NCI-H2171 (cell line): ENCODE results near the gene ADI1.
"Not testable (repeated sequence)": the region's sequence is repeated elsewhere in the genome, so short reads cannot be mapped to it uniquely, and the experiment has no call there.

ENCODE experiments used
- DNase-seq: peaks from one replicate; lab custom pipeline; 2025; lab: John Stamatoyannopoulos, UW

The ADI1 gene

DNA sequence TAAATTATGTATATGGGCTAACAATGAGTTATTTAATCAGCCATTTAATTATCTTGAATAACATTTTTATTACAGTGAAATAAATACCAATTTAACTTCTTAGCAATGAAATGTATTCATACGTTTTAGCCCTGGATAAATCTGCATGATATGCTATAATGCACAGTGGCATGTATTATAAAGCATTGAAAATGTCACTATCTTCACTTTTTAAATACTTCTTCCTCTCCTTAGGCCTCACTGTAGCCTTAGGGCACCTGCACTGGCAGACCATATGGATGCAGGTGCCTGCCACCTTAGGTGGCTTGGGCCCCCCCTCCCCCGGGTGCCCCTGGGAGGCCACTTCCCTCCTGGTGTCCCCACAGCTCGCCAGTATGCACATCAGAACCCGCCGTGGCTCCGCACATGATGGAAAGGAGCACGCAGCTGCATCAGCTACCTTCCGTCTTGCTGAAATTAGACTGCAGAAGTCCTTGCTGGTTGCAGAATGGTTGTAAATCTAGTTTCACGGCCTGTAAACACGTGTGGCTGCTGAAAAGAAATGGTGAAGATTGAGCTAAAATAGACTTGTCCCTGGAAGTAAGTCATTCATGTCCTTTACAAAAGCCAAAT, 56.7 kb downstream of the ADI1 start:
- DNase-seq = no peak

DNA sequence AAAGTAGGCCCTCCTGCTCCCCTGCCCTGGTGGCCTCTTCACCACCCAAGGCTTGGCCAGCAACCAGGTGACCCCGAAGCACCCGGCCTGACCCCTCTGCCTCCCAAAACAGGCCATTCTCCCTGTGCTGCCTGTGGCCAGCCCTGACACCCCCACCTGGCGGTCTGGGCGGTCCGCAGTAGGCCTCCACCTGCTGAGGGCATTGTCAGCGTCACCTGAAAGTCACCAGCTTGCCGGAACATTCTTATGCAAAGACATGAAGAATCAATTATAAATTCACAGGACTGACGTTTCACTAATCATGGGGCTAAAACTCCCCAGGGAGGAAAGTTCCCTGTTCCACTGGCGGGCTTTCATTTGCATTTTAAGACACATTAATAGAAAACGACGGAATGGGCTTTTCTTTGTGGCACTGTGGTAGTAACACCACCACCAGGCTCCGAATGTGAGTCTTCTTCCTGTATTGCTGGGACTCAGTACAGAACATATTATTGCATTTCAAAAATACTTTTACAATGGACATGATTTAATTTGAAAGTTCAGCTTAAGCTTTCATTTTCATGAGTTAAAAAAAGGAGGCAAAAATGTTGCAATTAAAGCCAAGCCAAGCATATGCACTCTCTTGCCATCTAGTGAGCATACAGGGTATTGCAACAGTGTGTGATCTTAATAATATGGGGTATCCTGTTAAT, 57.4 kb downstream of the ADI1 start:
- DNase-seq = peak; percentile 30

DNA sequence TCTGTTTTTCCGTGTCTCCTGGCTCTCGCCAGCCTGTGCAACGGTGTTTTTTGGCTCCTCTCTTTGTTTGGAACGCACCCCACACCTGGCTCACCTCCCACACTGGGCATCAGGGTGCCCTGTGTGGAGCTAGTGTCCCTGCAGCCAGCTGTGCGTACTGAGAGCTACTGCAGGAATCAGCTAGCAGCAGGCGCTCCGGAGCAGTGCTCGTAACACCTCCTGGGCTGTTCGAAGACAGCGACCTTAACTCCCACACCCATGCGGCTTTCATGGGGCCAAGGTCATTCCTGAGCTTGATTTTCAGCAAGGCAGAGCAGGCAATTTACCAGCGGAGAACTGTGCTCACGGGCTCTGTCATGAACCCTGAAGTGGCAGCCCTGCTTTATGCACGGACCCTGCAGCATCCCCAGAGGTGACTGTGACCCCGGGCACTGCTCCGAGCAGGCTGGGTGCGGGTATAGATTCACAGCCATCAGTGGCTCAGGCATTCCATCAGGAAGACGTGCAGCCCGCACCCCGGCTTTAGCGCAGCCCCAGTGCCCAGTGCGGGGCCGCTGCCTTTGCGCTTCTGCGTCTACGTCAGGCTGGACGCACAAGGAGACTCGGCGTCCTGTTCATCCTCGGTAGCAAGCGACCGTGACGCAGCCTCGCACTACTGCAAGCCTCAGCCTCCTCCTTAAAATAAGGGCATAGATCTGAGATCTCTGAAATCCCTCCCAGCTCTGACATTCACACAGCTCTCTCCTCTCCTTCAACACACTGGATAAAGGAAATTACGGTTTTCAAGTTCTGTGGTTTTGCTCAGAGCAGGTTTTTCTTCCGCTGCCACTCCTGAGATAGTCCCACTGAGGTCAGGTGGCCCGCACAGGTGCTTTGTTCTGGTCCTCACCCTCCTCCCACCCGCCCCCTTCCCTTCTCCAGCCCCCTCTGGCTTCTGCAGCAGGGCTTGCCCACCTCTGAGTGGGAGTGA, 58.2 kb downstream of the ADI1 start:
- DNase-seq = no peak

DNA sequence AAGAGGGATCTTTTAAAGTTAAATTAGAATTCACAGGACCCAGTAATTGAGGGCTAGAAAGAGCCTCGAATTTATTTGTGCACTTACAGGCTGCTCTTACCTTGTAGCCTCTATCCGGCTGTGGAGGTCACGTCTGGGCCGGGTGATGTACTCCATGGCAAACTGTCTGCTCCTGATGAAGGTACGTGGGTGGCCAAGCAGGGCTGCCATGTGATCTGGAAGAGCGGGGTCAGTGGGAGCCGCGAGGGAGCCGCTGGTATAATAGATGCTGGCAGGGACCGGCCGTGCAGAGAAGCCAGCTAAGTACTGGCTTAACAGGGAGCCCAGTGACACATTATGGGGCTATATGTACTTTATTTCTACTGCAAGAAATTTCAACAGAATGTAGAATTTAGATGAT, 59.2 kb downstream of the ADI1 start:
- DNase-seq = no peak

DNA sequence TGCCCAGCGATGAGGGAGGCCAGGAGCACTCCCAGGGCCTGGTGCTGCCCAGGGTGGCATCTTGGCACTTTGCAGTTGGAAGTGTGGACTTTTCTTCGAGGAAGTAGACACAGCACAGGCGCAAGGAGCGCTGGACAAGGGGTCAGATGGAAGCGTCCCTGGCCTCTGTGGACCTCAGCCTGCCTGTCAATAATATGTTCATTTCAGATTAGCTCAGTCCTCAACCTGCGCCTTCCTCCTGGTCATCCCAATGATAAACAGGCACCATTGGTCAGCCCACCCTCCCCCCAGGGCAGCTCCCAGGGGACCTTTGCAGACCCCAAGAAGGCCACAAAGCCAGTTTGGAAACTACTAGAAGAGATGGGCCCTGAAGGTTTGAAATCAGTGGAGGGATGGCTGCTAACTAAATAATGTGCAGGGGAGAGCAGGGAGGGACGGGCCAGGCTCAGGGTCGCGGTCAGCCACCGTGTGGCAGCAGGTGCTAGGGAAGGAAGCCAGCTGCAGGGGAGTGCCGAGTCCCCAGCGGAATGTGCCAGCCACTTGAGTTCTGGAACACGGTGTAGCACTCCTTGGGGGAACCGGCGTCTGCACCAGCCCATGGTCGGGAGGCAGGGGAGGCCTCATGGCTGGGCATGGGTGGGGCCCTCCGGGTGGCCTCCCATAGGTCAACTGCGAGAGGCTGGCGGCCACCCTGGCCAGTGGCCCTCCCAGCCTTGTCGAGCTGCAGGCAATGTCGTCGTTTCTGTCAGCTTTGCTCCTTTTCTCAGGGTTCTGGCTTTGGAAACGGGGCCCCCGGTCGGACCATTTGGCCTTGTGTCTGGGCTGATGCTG, 59.9 kb downstream of the ADI1 start:
- no peak for DNase-seq

DNA sequence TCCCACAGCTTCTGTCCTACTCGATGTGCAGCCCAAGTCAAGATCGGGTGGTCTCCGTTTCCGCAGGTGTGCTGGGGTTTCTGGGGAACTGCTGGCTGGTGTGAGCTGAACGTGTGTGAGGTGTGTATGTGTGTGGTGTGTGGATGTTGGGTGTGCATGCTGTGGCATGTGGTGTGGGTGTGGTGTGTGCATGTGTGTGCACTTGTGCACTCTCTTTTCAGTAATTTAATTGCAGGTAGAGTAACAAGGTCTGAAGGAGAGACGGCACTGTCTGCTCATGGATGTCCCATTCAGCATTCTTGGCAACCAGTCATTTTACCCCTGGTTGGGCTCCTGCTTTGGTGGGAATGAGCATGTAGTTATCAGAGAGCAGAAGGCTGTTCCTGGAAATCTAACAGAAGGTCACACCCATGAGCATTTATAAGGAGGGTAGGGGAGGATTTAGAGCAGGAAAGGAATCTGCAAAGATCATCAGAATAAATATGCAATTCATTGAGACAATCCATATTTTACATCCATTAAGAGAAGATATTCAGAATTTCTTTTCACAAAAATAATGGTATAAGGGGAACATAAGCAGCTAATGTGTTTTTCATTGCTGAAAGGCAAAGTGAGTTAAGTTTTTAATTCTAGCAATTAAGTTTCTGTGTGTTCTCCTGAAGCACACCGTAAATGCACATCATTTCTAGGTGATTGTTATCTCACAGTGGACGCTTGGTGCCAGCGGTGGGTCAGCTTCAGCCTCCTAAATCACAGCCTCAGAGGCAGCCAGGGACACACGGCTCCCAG, 60.7 kb downstream of the ADI1 start:
- DNase-seq = no peak

DNA sequence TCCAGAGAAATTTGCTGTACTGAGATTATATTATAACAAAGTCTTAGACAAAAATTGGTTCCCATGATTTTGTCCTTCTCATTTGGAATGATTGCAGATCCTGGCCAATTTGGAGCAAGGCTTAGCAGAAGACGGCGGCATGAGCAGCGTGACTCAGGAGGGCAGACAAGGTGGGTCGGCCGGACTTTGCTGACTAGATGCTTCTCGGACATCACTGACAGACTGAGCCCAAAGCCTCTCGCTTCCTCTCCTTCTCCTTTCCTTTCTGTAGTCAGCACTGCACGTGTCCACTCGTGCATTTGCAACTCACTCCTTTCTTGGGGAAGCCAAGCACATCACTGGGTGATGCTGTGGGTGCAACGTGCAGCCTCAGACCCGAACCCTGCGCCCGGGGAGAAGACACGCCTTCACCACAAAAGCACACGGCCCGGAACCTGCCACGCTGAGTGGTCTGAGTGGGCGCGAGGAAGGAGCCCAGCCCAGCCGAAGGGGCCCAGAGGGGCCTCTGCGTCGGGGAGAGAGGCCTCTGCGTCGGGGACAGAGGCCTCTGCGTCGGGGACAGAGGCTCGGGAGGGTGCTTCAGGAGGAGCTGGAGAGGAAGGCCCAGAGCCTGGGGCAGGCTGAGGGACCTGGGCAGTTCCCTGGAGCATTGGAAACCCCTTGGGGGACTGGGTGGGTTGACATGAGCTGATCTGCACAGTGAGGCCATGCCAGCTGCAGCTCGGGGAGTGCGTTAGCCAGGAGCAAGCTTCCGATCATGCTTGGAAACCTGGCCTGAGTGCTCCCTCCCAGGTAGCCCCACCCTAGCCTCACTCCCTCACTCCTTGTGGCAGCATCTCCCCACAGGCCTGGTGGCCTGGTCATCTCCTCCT, 61.6 kb downstream of the ADI1 start:
- no peak for DNase-seq

DNA sequence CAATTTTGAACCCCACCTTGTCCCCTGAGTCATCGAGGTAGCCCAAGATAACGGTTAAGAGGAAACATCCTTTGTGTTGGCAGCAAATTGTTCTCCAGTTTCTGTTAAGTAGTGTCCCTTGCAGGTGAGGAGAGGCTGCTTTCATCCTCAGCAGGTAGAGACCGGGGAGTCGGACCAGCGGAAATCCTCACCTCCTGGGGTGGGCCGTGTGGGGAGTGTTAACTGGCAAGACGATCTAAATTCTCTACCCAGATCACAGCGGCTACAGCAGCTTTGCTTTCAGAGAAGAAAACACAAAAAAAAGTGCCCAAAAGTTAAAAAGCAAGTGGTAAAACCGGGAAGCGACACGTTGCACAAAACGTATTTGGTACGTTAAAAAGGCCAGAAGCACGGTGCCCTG, 63.2 kb downstream of the ADI1 start:
- no peak for DNase-seq

DNA sequence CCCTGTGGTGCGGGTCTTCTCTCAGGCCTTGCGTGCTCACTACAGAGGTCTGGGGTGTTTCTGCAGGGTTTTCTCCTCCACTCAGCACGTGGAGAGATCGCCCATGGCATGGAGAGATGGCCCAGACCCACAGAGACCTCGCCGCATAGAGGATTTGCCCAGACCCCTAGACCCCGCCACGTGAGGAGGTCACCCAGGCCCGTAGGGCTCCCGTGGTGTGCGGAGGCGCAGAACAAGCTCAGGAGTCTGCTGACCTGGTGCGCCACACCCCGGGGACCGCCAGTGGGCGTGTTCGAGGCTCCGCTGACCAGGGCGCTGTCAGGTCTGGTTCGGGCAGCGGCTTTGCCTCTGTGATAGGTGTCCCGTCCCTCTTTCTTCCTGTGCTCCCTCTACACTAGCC, 64.5 kb downstream of the ADI1 start:
- no peak for DNase-seq

DNA sequence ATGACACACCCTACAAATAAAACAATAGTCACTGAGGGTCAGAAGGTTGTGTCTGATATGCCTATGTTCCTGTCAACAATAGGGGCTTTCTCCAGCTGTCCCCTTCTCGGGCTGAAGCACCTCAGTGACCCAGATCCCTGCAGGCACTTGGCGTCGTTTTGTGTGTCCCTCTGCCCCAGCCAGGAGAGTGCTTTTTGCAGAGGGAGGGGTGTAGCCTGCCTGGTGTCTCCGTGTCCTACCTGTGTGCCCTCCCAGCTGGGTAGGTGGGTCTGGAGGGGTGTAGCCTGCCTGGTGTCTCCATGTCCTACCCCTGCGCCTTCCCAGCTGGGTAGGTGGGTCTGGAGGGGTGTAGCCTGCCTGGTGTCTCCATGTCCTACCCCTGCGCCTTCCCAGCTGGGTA, 65.3 kb downstream of the ADI1 start:
- not testable (repeated sequence) for DNase-seq

DNA sequence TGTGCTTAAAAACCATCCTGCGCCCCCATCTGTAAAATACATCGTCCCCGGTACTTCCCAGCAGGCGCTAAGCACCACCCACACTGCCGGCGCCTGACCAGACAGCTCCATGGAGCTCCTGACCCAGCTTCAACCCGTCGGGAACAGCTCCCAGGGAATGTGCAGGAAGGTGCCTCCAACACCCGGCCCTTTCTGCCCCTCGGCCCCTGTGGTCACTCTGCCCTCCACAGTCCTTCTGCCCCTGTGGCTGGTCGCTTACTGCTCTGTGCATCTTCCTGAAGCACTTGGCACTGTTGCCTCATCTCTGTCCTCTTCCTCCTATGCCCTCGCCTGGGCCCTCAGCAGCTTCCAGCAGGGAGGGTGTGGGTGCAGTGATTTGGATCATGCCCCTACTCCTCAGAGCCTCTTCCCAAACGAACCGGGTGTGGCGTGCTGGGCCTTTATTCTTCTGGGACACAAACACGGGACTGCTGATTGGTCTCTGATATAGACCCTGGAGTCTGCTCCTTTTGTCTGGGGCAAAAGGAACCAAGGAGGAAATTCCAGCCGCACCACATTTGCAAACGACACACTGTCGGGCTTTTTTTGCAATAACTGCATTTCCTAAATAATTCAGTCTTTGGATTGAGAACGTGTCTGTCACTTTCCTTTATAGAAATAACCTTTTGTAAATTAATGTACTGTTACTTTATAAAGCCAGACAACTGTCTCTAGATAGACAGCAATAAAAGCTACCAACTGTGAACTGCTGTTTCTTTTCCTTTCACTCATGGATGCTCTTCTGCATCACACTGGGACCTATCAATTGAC, 65.9 kb downstream of the ADI1 start:
- DNase-seq = no peak

DNA sequence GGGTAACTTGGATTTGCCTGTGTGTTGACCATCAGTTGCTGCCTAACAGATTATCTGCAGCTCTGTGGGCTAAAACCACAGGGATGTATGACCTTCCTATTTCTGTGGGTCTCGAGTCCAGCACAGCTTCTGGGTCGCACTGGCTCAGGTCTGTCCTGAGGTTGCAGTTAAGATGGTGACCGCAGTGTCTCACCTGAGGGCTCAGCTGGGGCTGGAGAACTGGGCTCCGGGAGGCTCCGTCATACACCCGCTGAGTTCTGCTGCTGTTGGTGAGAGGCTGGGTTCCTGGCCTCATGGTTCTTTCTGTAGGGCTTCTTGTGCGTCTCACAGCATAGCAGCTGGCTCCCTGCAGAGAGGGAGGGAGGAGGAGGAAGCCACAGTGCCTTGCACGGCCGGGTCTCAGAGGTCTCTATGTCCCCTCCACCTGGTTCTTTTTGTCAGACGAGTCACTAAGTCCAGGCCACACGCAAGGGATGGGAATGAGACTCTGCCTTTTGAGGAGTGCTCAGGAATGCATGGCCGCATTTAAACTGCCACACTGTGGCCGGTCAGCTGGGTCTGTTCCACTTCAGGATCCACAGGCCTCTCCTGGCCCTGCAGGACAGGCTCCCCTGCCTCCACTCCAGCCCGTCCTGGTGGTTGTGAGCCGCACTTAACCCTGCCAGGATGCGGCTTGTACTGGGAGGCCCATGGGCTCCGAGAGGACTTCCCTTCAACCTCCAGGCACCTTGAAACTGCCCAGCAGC, 67.2 kb downstream of the ADI1 start:
- no peak for DNase-seq

DNA sequence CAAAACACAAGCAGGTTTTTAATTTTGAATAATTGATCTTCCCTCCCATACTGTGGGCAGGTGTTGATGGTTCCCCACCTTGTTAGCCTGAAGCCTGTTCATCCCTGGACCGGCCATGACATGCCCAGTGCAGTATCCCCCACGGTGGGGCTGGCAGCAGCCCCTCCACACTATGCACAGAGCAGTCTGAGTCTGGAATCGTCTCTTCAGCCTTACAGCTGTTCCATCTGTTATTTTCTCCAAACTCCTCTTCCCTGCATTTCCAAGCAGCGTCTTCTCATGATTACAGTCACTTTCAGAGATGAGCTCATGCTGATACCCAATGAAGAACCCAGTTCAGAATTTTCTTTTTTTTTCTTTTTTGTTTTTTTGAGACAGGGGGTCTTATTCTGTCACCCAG, 68.2 kb downstream of the ADI1 start:
- peak; percentile 42 for DNase-seq

DNA sequence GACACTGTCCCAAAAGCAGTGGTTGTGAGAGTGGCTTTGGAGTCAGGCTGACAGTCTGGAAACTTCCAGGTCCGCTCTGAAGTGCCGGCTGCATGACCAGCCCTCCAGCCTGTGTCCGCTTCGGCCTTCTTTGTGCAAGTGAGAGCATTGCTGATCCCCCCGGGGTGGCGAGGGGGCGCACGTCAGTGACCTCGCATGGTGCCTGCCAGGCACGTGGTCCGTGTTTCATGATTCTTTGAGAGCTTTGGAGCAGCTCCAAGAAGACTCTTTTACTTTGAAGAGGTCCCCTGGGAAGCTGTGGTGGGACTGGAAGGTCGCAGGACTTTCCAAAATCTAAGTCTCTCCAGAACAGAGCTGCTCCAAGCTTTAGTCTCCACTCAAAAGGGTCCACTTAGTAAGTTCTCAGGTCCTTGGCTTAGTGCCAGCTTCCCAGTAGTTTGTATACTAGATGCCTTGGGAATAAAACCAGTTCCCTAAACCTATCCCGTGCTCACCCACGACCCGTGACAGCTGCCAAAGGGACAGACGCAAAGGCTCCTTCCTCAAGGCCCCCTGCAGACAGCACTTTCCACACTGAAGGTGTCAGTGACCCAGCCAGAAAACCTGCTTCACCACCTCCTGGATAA, 68.8 kb downstream of the ADI1 start:
- DNase-seq = peak; percentile 40

DNA sequence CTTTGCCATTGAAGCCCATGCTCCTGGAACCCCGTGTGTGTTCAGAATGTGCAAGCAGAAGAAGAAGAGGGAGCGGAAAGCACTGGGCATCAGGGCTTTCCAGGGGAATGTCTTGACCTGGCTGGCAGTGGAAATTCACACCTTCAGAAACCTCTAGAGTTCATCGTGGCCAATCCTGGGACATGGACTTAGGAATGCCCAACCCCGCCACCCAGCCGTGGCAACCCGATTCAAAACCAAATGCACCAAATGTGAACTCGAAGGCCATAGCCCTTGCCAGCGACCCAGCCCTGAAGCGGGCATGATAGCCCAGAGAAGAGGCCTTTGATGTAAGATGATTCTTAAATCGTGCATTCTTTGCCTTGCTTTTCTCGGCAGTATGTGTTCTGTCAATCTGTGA, 69.4 kb downstream of the ADI1 start:
- DNase-seq = no peak

DNA sequence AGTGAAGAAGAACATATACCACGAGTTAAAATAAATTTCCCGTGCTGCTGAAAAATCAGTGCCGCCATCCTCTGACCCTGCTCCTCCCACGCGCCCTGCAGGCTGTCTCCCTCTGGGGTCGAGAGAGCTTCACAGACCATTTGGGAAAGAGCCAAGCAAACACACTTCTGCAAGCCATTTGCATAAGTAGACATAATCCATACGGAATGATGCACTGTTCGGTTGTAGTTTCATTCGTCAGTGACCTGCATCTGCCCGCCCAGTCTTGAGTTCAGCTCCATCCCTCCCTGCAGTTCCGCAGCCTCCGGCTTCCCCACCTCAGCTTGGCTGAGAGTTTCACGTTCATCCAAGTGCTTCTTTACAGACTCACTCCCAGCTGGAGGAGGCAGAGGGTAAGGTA, 70.2 kb downstream of the ADI1 start:
- DNase-seq = no peak

DNA sequence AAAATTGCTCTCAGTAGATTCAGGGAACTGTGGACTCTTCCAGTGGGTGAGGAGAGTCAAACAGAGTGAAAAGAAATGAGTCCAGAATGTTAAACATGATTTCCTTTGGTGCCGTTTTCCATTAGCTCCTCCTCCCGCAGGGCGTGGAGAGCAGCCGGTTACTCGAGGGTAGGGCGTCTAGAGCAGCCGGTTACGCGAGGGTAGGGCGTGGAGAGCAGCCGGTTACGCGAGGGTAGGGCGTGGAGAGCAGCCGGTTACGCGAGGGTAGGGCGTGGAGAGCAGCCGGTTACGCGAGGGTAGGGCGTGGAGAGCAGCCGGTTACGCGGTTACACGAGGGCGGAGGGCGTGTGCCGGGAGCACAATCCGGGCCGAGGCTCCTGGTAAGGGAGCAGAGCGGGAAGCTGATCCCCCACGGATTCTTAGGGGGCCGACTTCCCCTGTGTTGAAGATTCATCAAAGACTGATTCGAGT, 70.9 kb downstream of the ADI1 start:
- DNase-seq = not testable (repeated sequence)

DNA sequence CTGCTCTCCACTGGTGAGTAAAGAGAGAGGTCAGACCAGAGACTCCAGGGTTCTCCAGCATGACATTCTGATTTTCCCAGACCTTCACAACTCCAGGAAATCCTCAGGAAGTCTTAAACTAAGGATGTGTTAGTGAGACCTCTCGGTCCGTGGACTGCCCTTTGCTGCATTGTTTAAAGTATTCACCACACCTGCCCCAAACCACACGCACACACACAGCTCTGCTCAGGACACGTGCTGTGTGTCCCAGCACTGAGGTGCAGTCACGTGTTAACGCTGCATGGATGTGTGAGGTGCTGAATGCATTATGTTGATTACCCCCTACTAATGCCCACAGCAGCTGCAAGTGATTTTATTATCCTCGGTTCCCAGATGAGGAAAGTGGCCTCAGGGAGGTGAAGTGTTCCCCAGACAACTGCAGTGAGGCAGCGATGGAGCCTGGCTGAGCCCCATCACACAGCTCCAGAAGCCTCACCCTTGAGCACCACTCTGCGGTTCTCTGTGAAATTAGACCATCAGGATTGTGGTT, 71.5 kb downstream of the ADI1 start:
- no peak for DNase-seq
